Activated T-helper 1 cell treated with anti-CD3 and anti-CD28 coated beads, Interleukin-12 subunit alpha, Interleukin-12 subunit beta, Interleukin-2, Interleukin-4 antibody, amounts not matched to agents 30 ng/mL and 10 ng/mL and 1 ng/mL, durations not matched to agents 14 hours and 24 hours and 36 hours (primary cell): ENCODE measurements around the gene EFCAB10. TPM values are rescaled to one million over a fixed set of nuclear protein-coding genes. Genes with fewer than 3 reads are reported as not detected.

Experiments
- DNase-seq: peaks from one replicate; pipeline ENCODE4 v3.0.0; 2021; ENCODE audit warnings: low spot score
- H3K27ac Mint-ChIP-seq: one replicate; pipeline ENCODE4 v1.8.0; 2021; ENCODE audit warnings: mild to moderate bottlenecking, mixed read lengths
- H3K27me3 Mint-ChIP-seq: one replicate; pipeline ENCODE4 v1.8.0; 2022; ENCODE audit warnings: mild to moderate bottlenecking, moderate library complexity, mixed read lengths; ENCODE audit not compliant: insufficient read depth
- H3K36me3 Mint-ChIP-seq: one replicate; pipeline ENCODE4 v1.8.0; 2021; ENCODE audit warnings: low read depth, mixed read lengths
- H3K4me1 Mint-ChIP-seq: one replicate; pipeline ENCODE4 v1.8.0; 2021; ENCODE audit warnings: low read depth, mixed read lengths
- H3K4me3 Mint-ChIP-seq: one replicate; pipeline ENCODE4 v1.8.0; 2021; ENCODE audit warnings: mild to moderate bottlenecking, moderate library complexity, mixed read lengths
- H3K9me3 Mint-ChIP-seq: one replicate; pipeline ENCODE4 v1.8.0; 2021; ENCODE audit warnings: mixed read lengths
- intact Hi-C: fragments of 100-400 bp; cut with micrococcal nuclease; formaldehyde crosslinking; loops from one replicate; pipeline ENCODE4 v1.15.1; 2024
- total RNA-seq: library from RNA; stranded (reverse); gene quantifications from 2 replicates; pipeline ENCODE4 v1.2.3, GENCODE V29; 2022

EFCAB10 gene
- total RNA-seq: not detected in 2 replicates

GRCh38 chr7:105581066-105581811, at the start of gene EFCAB10:
Gene EFCAB10, minus strand, starts transcription at chr7:105581493. Its CDS starts 30 bp downstream, at chr7:105581463.
- intact Hi-C loops: no loop called here
- DNase-seq: peak; percentile 40
- Mint-ChIP-seq H3K36me3 (peaks cover 3% of the 10 kb centered on the region), H3K4me1 (peaks cover 15% of the 10 kb centered on the region), H3K9me3 (peaks cover 13% of the 10 kb centered on the region), H3K27me3 (peaks cover 1% of the 10 kb centered on the region), H3K27ac (no peak within 1 kb of the TSS), H3K4me3 (peak within 1 kb of the TSS; percentile 62)

- no peaks in the 10 kb centered on the region for H3K27me3 Mint-ChIP-seq
- H3K4me1 Mint-ChIP-seq: no peaks in the 10 kb centered on the region
- H3K9me3 Mint-ChIP-seq: peaks cover 15% of the 10 kb centered on the region
- DNase-seq: no peak
- intact Hi-C loops: no loop called here
- no peak overlapping the region for H3K27ac Mint-ChIP-seq
- no peak overlapping the region for H3K4me3 Mint-ChIP-seq
- peaks cover 14% of the 10 kb centered on the region for H3K36me3 Mint-ChIP-seq
Measured at GRCh38 chr7:105625986-105626385, 44.7 kb upstream of the EFCAB10 start.

- Mint-ChIP-seq H3K4me3 (no peak overlapping the region), H3K9me3 (peaks cover 15% of the 10 kb centered on the region), H3K4me1 (no peaks in the 10 kb centered on the region), H3K27me3 (no peaks in the 10 kb centered on the region), H3K27ac (no peak overlapping the region), H3K36me3 (peaks cover 14% of the 10 kb centered on the region)
- no peak for DNase-seq
- intact Hi-C loops: no loop called here
Measured at GRCh38 chr7:105623906-105624305, 42.6 kb upstream of the EFCAB10 start.

GRCh38 chr7:105623378-105623777, 42.1 kb upstream of the EFCAB10 start:
- Mint-ChIP-seq H3K27me3 (no peaks in the 10 kb centered on the region), H3K36me3 (peaks cover 17% of the 10 kb centered on the region), H3K4me3 (no peak overlapping the region), H3K4me1 (no peaks in the 10 kb centered on the region), H3K9me3 (peaks cover 15% of the 10 kb centered on the region), H3K27ac (no peak overlapping the region)
- intact Hi-C loops: no loop called here
- no peak for DNase-seq

GRCh38 chr7:105622106-105622731, 40.9 kb upstream of the EFCAB10 start:
- no peaks in the 10 kb centered on the region for H3K27me3 Mint-ChIP-seq
- intact Hi-C loops: no loop called here
- H3K4me3 Mint-ChIP-seq: no peak overlapping the region
- no peaks in the 10 kb centered on the region for H3K4me1 Mint-ChIP-seq
- H3K27ac Mint-ChIP-seq: no peak overlapping the region
- peaks cover 15% of the 10 kb centered on the region for H3K9me3 Mint-ChIP-seq
- H3K36me3 Mint-ChIP-seq: peaks cover 17% of the 10 kb centered on the region
- DNase-seq: no peak

- Mint-ChIP-seq H3K36me3 (peaks cover 14% of the 10 kb centered on the region), H3K9me3 (peaks cover 12% of the 10 kb centered on the region)
Measured at GRCh38 chr7:105621617-105622016, 40.3 kb upstream of the EFCAB10 start.

GRCh38 chr7:105621176-105621575, 39.9 kb upstream of the EFCAB10 start:
- intact Hi-C loops: no loop called here
- no peak for DNase-seq
- no peaks in the 10 kb centered on the region for H3K4me1 Mint-ChIP-seq
- H3K27me3 Mint-ChIP-seq: no peaks in the 10 kb centered on the region
- H3K36me3 Mint-ChIP-seq: peaks cover 11% of the 10 kb centered on the region
- H3K4me3 Mint-ChIP-seq: no peak overlapping the region
- peaks cover 8% of the 10 kb centered on the region for H3K9me3 Mint-ChIP-seq
- no peak overlapping the region for H3K27ac Mint-ChIP-seq

More at GRCh38 chr7:105621617-105622016, 40.3 kb upstream of the EFCAB10 start:
- no peak for DNase-seq
- Mint-ChIP-seq H3K27me3 (no peaks in the 10 kb centered on the region), H3K4me1 (no peaks in the 10 kb centered on the region), H3K27ac (no peak overlapping the region), H3K4me3 (no peak overlapping the region)
- intact Hi-C loops: no loop called here

- Mint-ChIP-seq H3K27me3 (no peaks in the 10 kb centered on the region), H3K36me3 (peaks cover 7% of the 10 kb centered on the region), H3K9me3 (no peaks in the 10 kb centered on the region), H3K27ac (no peak overlapping the region), H3K4me3 (no peak overlapping the region), H3K4me1 (no peaks in the 10 kb centered on the region)
- intact Hi-C loops: no loop called here
- no peak for DNase-seq
Measured at GRCh38 chr7:105619590-105619989, 38.3 kb upstream of the EFCAB10 start.

- Mint-ChIP-seq H3K27ac (no peak overlapping the region), H3K36me3 (peaks cover 8% of the 10 kb centered on the region), H3K27me3 (no peaks in the 10 kb centered on the region), H3K4me1 (no peaks in the 10 kb centered on the region), H3K4me3 (no peak overlapping the region), H3K9me3 (no peaks in the 10 kb centered on the region)
- intact Hi-C loops: no loop called here
- no peak for DNase-seq
Measured at GRCh38 chr7:105618016-105618296, 36.7 kb upstream of the EFCAB10 start.

- no peak overlapping the region for H3K4me3 Mint-ChIP-seq
- no peaks in the 10 kb centered on the region for H3K27me3 Mint-ChIP-seq
- DNase-seq: no peak
- H3K9me3 Mint-ChIP-seq: no peaks in the 10 kb centered on the region
- intact Hi-C loops: no loop called here
- no peak overlapping the region for H3K27ac Mint-ChIP-seq
- peaks cover 8% of the 10 kb centered on the region for H3K36me3 Mint-ChIP-seq
- no peaks in the 10 kb centered on the region for H3K4me1 Mint-ChIP-seq
Measured at GRCh38 chr7:105617280-105618015, 36.2 kb upstream of the EFCAB10 start.

GRCh38 chr7:105614341-105614840, 33.1 kb upstream of the EFCAB10 start:
- H3K9me3 Mint-ChIP-seq: no peaks in the 10 kb centered on the region
- no peaks in the 10 kb centered on the region for H3K4me1 Mint-ChIP-seq
- no peaks in the 10 kb centered on the region for H3K27me3 Mint-ChIP-seq
- H3K27ac Mint-ChIP-seq: no peak overlapping the region
- intact Hi-C loops: no loop called here
- no peak overlapping the region for H3K4me3 Mint-ChIP-seq
- peaks cover 8% of the 10 kb centered on the region for H3K36me3 Mint-ChIP-seq
- no peak for DNase-seq

GRCh38 chr7:105613611-105614330, 32.5 kb upstream of the EFCAB10 start:
- no peaks in the 10 kb centered on the region for H3K9me3 Mint-ChIP-seq
- intact Hi-C loops: no loop called here
- no peak for DNase-seq
- H3K4me3 Mint-ChIP-seq: no peak overlapping the region
- H3K27me3 Mint-ChIP-seq: no peaks in the 10 kb centered on the region
- peaks cover 8% of the 10 kb centered on the region for H3K36me3 Mint-ChIP-seq
- H3K27ac Mint-ChIP-seq: no peak overlapping the region
- H3K4me1 Mint-ChIP-seq: no peaks in the 10 kb centered on the region
